HUES48 (cell line): Measurements from ENCODE around the gene VRTN.
A peak's percentile ranks its signal among the peaks of the same experiment; 100 is the strongest.
"Not testable (repeated sequence)": the region's sequence is repeated elsewhere in the genome, so short reads cannot be mapped to it uniquely, and the experiment has no call there.

Experiments used
- H3K27ac ChIP-seq: one replicate; pipeline ENCODE4 v1.7.0; 2013; ENCODE audit warnings: low read depth, low read length, inconsistent platforms
- H3K27me3 ChIP-seq: 2 replicates; pipeline ENCODE4 v1.6.1; 2013; ENCODE audit warnings: mild to moderate bottlenecking, low read length; ENCODE audit not compliant: control insufficient read depth, insufficient read depth
- H3K36me3 ChIP-seq: 2 replicates; pipeline ENCODE4 v1.6.1; 2013; ENCODE audit warnings: low read length; ENCODE audit not compliant: control insufficient read depth, insufficient read depth
- H3K4me1 ChIP-seq: 2 replicates; pipeline ENCODE4 v1.6.1; 2013; ENCODE audit warnings: mild to moderate bottlenecking, low read length; ENCODE audit not compliant: control insufficient read depth, insufficient read depth
- H3K4me3 ChIP-seq: 2 replicates; pipeline ENCODE4 v1.5.1; 2013; ENCODE audit warnings: mild to moderate bottlenecking, low read depth, low read length
- H3K9ac ChIP-seq: 2 replicates; pipeline ENCODE4 v1.6.1; 2013; ENCODE audit warnings: mild to moderate bottlenecking, low read depth, low read length, moderate library complexity
- H3K9me3 ChIP-seq: 2 replicates; pipeline ENCODE4 v1.6.1; 2013; ENCODE audit warnings: low read length; ENCODE audit not compliant: control insufficient read depth, insufficient read depth

The VRTN gene

DNA sequence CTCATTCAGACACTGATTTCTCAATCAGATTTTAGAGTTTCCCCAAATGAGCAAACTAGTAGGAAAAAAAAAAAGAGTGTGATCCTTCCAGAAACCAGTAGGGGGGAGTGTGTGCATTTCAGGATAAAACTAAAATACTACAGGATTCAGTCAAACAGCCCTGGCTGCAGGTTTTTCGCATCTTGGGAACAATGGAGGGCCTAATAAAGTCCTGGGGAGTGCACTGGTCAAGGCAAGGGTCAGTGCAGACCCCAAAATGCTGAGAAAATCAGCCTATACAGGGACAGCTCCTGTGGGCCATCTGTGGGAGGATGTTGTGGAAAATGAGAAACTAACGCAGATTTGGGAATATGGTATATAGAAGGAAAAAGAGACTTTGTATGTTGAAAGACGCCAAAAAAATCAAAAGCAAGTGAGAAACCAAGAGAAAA, 23.3 kb upstream of the VRTN start:
- H3K4me3 ChIP-seq, result no peak overlapping the region
- no peaks in the 10 kb centered on the region for H3K27me3 ChIP-seq
- H3K27ac ChIP-seq, result peak overlapping the region; percentile 99
- no peaks in the 10 kb centered on the region for H3K9me3 ChIP-seq
- peak overlapping the region; percentile 73; the same call in 1 of the 2 replicates for H3K9ac ChIP-seq
- H3K4me1 ChIP-seq, result peaks cover 30% of the 10 kb centered on the region
- H3K36me3 ChIP-seq, result no peaks in the 10 kb centered on the region

DNA sequence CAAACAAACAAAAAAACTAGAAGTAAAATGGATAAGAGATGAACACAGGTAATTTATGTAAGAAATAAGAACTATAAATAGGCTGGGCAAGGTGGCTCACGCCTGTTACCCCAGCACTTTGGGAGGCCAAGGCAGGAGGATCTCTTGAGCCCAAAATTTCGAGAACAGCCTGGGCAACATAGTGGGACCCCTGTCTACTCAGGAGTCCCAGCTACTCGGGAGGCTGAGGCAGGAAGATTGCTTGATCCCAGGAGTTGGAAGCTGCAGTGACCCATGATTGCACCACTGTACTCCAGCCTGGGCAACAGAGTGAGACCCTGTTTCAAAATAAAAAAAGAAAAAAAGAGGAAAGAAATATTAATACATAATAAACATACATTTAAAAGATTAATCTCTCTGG, 22.8 kb upstream of the VRTN start:
- peak overlapping the region; percentile 99 for H3K27ac ChIP-seq

DNA sequence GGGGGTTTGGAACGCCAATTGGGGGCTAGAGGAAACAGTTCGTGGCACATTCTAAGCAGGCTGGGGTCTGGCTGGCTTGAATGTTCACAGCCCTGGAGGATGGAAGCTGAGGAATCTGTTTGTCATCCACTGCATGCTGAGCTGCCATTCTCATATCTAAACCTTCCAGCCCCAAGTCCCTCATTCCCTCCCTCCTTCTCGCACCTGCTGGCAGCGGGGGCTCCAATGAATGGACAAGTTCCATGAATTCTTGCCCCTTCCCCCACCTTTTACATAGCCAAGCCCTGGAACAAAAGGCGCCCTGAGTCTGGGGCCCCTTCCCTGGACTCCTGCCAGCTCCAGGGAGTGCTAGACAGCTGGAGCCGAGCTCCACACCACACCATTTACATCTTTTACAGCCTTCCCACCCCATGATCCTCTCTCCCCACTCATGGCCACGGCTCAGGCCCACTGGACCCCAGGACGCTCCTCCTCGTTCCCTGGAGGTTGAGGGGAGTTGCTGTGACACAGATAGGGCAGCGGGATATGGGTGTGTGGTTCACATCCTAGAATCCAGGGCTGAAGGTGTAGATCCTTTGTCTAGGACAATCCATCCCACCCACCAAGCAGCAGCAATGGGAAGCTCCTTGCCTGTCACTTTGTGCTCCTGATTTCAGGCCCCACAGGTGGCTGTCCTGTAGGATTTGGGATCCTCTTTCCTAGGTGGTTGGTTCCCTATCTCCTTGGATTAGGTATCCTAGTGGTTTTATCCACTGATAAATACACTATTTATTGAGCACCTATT, 21.7 kb upstream of the VRTN start:
- peak overlapping the region; percentile 99 for H3K27ac ChIP-seq
- H3K9ac ChIP-seq, result peak overlapping the region; percentile 76
- H3K4me1 ChIP-seq, result peaks cover 30% of the 10 kb centered on the region
- no peaks in the 10 kb centered on the region for H3K9me3 ChIP-seq
- H3K4me3 ChIP-seq, result peak overlapping the region; percentile 42
- H3K36me3 ChIP-seq, result no peaks in the 10 kb centered on the region
- no peaks in the 10 kb centered on the region for H3K27me3 ChIP-seq

More for the DNA sequence above, 22.8 kb upstream of the VRTN start:
- Histone ChIP-seq H3K9me3 (no peaks in the 10 kb centered on the region), H3K9ac (peak overlapping the region; percentile 73), H3K36me3 (no peaks in the 10 kb centered on the region), H3K4me3 (peak overlapping the region; percentile 40; the same call in 1 of the 2 replicates), H3K4me1 (peaks cover 30% of the 10 kb centered on the region), H3K27me3 (no peaks in the 10 kb centered on the region)

DNA sequence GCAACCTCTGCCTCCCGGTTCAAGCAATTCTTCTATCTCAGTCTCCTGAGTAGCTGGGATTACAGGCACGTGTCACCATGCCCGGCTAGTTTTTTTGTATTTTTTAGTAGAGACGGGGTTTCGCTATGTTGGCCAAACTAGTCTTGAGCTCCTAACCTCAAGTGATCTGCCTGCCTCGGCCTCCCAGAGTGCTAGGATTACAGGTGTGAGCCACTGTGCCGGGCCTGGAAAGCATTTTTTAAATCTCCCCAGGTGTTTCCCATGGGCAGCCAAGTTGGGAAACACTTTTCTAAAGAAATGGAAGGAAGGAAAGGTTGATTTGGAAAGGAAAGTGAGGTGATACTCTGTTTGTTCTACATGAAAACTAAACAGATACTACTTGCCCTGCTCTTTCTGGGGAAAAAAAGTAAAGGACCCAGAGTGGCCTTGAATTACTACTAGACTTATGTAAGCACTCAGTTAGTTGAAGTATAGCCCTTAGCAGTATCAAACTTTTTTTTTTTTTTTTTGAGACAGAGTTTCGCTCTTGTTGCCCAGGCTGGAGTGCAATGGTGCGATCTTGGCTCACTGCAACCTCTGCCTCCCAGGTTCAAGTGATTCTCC, 18.2 kb upstream of the VRTN start:
- H3K36me3 ChIP-seq, H3K9me3 ChIP-seq, H3K27me3 ChIP-seq, H3K9ac ChIP-seq, H3K4me3 ChIP-seq, H3K27ac ChIP-seq: not testable (repeated sequence)
- H3K4me1 ChIP-seq, result peaks cover 28% of the 10 kb centered on the region

DNA sequence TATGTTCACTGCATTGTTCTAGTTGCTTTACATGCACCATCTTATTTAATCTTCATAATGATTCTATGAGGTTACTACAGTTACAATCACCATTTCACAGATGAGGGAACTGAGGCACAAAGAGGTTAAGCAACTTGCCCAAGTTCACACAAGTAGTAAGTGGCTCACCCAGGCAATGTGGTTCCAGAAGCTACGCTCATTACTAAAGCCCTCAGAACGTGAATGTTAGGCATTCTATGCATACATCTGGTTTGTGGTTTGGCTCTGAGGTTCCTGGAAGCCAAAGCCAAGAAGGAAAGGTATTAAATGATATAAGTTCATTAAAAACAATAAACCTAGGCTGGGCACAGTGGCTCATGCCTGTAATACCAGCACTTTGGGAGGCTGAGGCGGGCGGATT, 14.4 kb upstream of the VRTN start:
- H3K27ac ChIP-seq, result no peak overlapping the region
- H3K27me3 ChIP-seq, result no peaks in the 10 kb centered on the region
- no peaks in the 10 kb centered on the region for H3K4me1 ChIP-seq
- H3K9ac ChIP-seq, result no peak overlapping the region
- H3K4me3 ChIP-seq, result no peak overlapping the region
- H3K9me3 ChIP-seq, result no peaks in the 10 kb centered on the region
- no peaks in the 10 kb centered on the region for H3K36me3 ChIP-seq

DNA sequence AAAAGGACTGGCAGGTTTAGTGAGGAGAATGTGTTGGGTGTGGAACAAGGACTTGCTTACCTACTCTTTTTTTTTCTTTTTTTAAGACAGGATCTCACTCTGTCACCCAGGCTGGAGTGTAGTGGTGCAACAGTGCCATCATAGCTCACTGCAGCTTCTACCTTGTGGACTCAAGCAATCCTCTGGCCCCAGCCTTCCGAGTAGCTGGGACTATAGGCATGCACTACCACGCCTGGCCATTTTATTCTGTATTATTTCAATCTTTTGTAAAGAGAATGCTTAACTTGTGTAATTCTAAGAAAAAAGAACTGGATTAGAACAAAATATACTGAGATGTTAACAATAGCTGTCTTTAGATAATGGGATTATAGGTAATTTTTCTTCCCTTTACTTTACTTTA, 1.9 kb upstream of the VRTN start:
- Histone ChIP-seq H3K36me3 (no peaks in the 10 kb centered on the region), H3K4me3 (no peak overlapping the region), H3K27ac (peak overlapping the region; percentile 98), H3K27me3 (no peaks in the 10 kb centered on the region), H3K9ac (no peak overlapping the region), H3K4me1 (peaks cover 21% of the 10 kb centered on the region), H3K9me3 (no peaks in the 10 kb centered on the region)

DNA sequence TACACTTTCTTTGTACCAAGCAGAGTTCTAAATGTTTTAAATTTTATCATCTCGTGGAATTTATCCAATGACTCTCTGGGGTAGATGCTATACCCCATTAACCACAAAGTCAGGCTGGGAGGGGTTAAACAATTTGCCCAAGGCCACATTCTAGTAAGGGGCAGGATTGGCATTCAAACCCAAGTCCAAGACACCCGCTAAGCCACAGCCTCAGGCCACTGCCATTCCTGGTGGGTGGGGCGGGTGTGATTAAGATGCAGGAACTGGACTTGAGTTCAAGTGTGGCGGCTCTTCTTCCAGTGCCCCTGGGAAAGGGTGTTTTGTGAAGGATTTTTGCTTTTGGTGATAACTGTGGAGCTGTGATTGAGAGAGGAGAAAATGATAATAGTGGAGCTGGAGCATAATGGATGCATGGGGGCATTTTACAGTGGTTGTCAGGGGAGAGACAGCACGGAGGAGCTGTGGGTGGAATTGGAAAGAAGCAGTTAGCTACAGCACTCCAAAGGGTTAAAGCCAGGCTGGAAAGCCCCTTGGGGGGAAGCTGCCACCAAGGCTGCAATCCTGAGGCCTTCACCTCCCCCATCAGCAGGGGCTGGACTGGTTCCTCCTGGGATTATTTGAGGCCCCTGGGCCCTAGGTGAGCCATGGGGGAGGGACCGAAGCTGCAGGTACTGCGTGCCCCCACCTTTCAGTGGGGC, 1.0 kb upstream of the VRTN start:
- Histone ChIP-seq H3K9me3 (no peaks in the 10 kb centered on the region), H3K36me3 (no peaks in the 10 kb centered on the region), H3K4me1 (peaks cover 26% of the 10 kb centered on the region), H3K4me3 (peak overlapping the region; percentile 93), H3K27me3 (no peaks in the 10 kb centered on the region), H3K9ac (peak overlapping the region; percentile 58), H3K27ac (peak overlapping the region; percentile 98)

DNA sequence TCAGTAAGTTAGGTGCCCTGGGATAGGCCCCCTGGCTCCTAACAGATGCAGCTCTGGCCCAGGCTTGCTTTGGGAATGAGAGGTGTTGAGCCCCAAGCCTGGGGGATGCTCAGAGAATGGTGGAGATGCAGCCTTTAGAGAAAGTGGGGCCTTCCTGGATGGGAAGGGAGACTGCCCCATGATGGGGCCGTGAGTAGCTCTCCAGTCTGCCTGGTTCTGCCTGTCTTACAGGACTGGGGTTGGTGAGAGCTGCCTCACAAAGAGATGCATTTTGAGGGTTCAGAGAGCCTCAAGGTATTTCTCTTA, 523 bp upstream of the VRTN start:
- Histone ChIP-seq H3K36me3 (peaks cover 4% of the 10 kb centered on the region; the same call in 1 of the 2 replicates), H3K27me3 (no peaks in the 10 kb centered on the region), H3K27ac (peak overlapping the region; percentile 98), H3K4me1 (peaks cover 31% of the 10 kb centered on the region), H3K9ac (peak overlapping the region; percentile 58), H3K9me3 (no peaks in the 10 kb centered on the region), H3K4me3 (peak overlapping the region; percentile 93)

DNA sequence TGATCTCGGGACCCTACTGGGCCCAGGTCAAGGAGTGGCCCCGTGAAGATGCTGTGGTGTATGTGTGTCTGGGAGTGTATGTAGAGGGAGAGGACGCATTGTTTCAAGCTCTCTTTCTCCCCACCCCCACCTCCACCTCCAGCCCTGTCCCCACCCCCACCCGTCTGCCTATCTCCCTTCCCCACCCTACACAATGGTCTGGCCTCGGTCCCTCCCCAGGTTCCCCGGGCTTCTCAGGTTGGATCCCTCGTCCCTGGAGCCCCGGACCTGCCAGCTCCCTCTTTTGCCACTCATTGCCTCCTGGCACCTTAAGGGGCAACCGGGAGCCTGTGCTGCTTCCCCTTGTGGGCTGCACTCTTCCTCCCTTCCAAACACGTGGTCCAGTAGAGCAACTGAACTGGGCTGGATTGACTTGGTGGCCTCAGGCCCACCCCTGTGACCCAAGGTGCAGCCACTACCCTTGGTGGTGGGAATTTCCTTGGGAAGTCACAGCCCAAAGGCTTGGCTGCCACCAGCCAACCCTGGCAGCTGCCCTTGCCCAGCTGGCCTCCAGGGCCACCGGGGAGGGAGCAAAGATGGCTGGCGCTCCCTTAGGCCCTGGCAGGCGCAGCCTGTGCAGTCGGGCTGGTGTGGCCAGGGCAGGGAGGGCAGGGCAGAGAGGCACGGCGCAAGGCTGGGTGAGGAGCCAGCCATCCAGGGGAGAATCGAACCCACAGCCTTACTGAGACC, 628 bp downstream of the VRTN start:
- Histone ChIP-seq H3K27me3 (no peaks in the 10 kb centered on the region), H3K36me3 (peaks cover 12% of the 10 kb centered on the region; the same call in 1 of the 2 replicates), H3K9me3 (no peaks in the 10 kb centered on the region), H3K4me1 (peaks cover 31% of the 10 kb centered on the region), H3K27ac (peak overlapping the region; percentile 98), H3K9ac (peak overlapping the region; percentile 93), H3K4me3 (peak overlapping the region; percentile 93)

DNA sequence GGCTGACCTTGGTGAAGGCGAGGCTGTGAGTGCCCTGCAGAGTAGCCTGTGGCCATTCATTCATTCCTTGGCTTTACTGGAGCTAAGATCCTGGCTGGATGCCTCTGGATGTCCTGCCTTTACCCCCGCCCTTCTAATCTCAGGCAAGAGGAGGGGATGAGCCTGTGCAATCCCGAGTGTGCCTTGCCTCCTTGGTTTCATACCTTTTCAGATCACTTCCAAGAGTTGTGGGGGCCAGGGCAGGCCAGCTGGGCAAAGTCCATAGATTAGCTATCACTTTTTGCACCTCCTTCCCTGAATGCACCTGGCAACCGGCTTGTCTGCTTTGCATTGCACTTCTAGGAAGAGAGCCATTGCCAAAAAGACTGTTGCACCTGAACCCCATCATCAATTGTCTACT, 1.5 kb downstream of the VRTN start:
- peak overlapping the region; percentile 93 for H3K4me3 ChIP-seq
- peak overlapping the region; percentile 93 for H3K9ac ChIP-seq
- H3K27ac ChIP-seq, result peak overlapping the region; percentile 98

More for the DNA sequence above, 1.5 kb downstream of the VRTN start:
- Histone ChIP-seq H3K9me3 (no peaks in the 10 kb centered on the region), H3K27me3 (no peaks in the 10 kb centered on the region), H3K4me1 (peaks cover 31% of the 10 kb centered on the region), H3K36me3 (peaks cover 15% of the 10 kb centered on the region)
